Mesenchymal stem cell (in vitro differentiated cells and primary cell): ENCODE results near the gene SLCO2B1. TPM values are rescaled to one million over a fixed set of nuclear protein-coding genes. Genes with fewer than 3 reads are reported as not detected.
A peak's percentile ranks its signal among the peaks of the same experiment; 100 is the strongest.

Experiments used
- DNase-seq: peaks from one replicate; pipeline ENCODE4 v3.0.0-alpha.2; 2013
- H2AFZ ChIP-seq: one replicate; pipeline ENCODE4 v1.6.1; 2013; ENCODE audit warnings: low read depth, mild to moderate bottlenecking, control low read depth, inconsistent platforms, low read length, moderate library complexity
- H2AK5ac ChIP-seq: 2 replicates; pipeline ENCODE4 v1.6.1; 2013; ENCODE audit warnings: low read length, moderate library complexity, mild to moderate bottlenecking, inconsistent platforms; ENCODE audit not compliant: severe bottlenecking
- H2BK120ac ChIP-seq: one replicate; pipeline ENCODE4 v1.6.1; 2013; ENCODE audit warnings: low read depth, mild to moderate bottlenecking, inconsistent platforms, low read length, moderate library complexity
- H2BK12ac ChIP-seq, 2 experiments: one replicate each; pipeline ENCODE4 v1.6.1; 2013; ENCODE audit warnings: inconsistent platforms in 2 of 2, low read length in 2 of 2, mild to moderate bottlenecking in 2 of 2, moderate library complexity in 2 of 2, control low read depth in 1 of 2
- H2BK15ac ChIP-seq: one replicate; pipeline ENCODE4 v1.6.1; 2013; ENCODE audit warnings: mild to moderate bottlenecking, low read depth, inconsistent platforms; ENCODE audit not compliant: poor library complexity, severe bottlenecking
- H2BK5ac ChIP-seq: 2 replicates; pipeline ENCODE4 v1.6.1; 2013; ENCODE audit warnings: low read depth, mild to moderate bottlenecking, low read length, control low read depth, inconsistent platforms; ENCODE audit not compliant: poor library complexity, severe bottlenecking
- H3K14ac ChIP-seq, 2 experiments: one replicate each; pipeline ENCODE4 v1.6.1; 2013; ENCODE audit warnings: inconsistent platforms in 2 of 2, low read length in 2 of 2, control low read depth in 1 of 2, mild to moderate bottlenecking in 1 of 2, moderate library complexity in 1 of 2
- H3K18ac ChIP-seq, 2 experiments: one replicate each; pipeline ENCODE4 v1.6.1; 2013; ENCODE audit warnings: inconsistent platforms in 2 of 2, low read length in 2 of 2, control low read depth in 1 of 2, low read depth in 1 of 2, mild to moderate bottlenecking in 1 of 2
- H3K23ac ChIP-seq, 2 experiments: one replicate each; pipeline ENCODE4 v1.6.1; 2013; ENCODE audit warnings: inconsistent platforms in 2 of 2, low read length in 2 of 2, mild to moderate bottlenecking in 2 of 2, moderate library complexity in 2 of 2, control low read depth in 1 of 2
- H3K27ac ChIP-seq: 2 replicates; pipeline ENCODE4 v1.5.1; 2013; ENCODE audit warnings: mild to moderate bottlenecking, moderate library complexity, low read length, control low read depth, inconsistent platforms; ENCODE audit not compliant: poor library complexity, severe bottlenecking
- H3K27me3 ChIP-seq, 2 experiments: 2 replicates each; pipeline versions ENCODE4 v1.6.1 to v1.7.0; 2013; ENCODE audit warnings: low read length in 2 of 2, mild to moderate bottlenecking in 2 of 2, moderate library complexity in 2 of 2, control low read depth in 1 of 2, inconsistent platforms in 1 of 2; ENCODE audit not compliant: control insufficient read depth in 1 of 2, insufficient read depth in 1 of 2
- H3K36me3 ChIP-seq, 2 experiments: 2 replicates each; pipeline versions ENCODE4 v1.6.1 to v1.7.0; 2013; ENCODE audit warnings: low read length in 2 of 2, control low read depth in 1 of 2, inconsistent platforms in 1 of 2, low read depth in 1 of 2, mild to moderate bottlenecking in 1 of 2; ENCODE audit not compliant: insufficient read depth in 2 of 2, control insufficient read depth in 1 of 2
- H3K4ac ChIP-seq, 2 experiments: one replicate each; pipeline ENCODE4 v1.6.1; 2013; ENCODE audit warnings: inconsistent platforms in 2 of 2, low read length in 2 of 2, mild to moderate bottlenecking in 2 of 2, moderate library complexity in 2 of 2, control low read depth in 1 of 2, low read depth in 1 of 2
- H3K4me1 ChIP-seq: 2 replicates; pipeline ENCODE4 v1.6.1; 2013; ENCODE audit warnings: low read depth, low read length, control low read depth; ENCODE audit not compliant: control insufficient read depth, insufficient read depth
- H3K4me2 ChIP-seq: 2 replicates; pipeline ENCODE4 v1.6.1; 2013; ENCODE audit warnings: low read length, mild to moderate bottlenecking, inconsistent platforms; ENCODE audit not compliant: poor library complexity, severe bottlenecking
- H3K4me3 ChIP-seq, 2 experiments: 2 replicates each; pipeline versions ENCODE4 v1.5.1 to v1.7.0; 2013; ENCODE audit warnings: low read length in 2 of 2, mild to moderate bottlenecking in 2 of 2, control low read depth in 1 of 2, low read depth in 1 of 2; ENCODE audit not compliant: insufficient read depth in 1 of 2
- H3K79me1 ChIP-seq: replicated peaks from 2 replicates; pipeline ENCODE4 v1.6.1; 2013; ENCODE audit warnings: mild to moderate bottlenecking, control low read depth, low read length, inconsistent platforms; ENCODE audit not compliant: poor library complexity, severe bottlenecking
- H3K9ac ChIP-seq: 2 replicates; pipeline ENCODE4 v1.7.0; 2013; ENCODE audit warnings: mild to moderate bottlenecking, low read length, moderate library complexity
- H3K9me3 ChIP-seq: 2 replicates; pipeline ENCODE4 v1.7.0; 2013; ENCODE audit warnings: mild to moderate bottlenecking, low read length; ENCODE audit not compliant: control insufficient read depth
- H4K8ac ChIP-seq: one replicate; pipeline ENCODE4 v1.6.1; 2013; ENCODE audit warnings: inconsistent platforms, mild to moderate bottlenecking, low read length, moderate library complexity
- H4K91ac ChIP-seq: one replicate; pipeline ENCODE4 v1.6.1; 2013; ENCODE audit warnings: mild to moderate bottlenecking, low read length, inconsistent platforms
- WGBS: methylation state at CpG from one replicate; pipeline ENCODE4 v1.1.7; 2013; ENCODE audit warnings: mixed read lengths; 5-methylcytosine and 5-hydroxymethylcytosine counted together
- polyA plus RNA-seq, 2 experiments: library from polyadenylated mRNA; stranded (reverse); fragments of 200-250 nt; gene quantifications; one replicate each; pipeline ENCODE4 v1.2.3, GENCODE V29; 2013

Gene SLCO2B1, protein sequence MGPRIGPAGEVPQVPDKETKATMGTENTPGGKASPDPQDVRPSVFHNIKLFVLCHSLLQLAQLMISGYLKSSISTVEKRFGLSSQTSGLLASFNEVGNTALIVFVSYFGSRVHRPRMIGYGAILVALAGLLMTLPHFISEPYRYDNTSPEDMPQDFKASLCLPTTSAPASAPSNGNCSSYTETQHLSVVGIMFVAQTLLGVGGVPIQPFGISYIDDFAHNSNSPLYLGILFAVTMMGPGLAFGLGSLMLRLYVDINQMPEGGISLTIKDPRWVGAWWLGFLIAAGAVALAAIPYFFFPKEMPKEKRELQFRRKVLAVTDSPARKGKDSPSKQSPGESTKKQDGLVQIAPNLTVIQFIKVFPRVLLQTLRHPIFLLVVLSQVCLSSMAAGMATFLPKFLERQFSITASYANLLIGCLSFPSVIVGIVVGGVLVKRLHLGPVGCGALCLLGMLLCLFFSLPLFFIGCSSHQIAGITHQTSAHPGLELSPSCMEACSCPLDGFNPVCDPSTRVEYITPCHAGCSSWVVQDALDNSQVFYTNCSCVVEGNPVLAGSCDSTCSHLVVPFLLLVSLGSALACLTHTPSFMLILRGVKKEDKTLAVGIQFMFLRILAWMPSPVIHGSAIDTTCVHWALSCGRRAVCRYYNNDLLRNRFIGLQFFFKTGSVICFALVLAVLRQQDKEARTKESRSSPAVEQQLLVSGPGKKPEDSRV
- 0.18 TPM for polyA plus RNA-seq (2013, experiment 1 of 2)
- polyA plus RNA-seq (2013, experiment 2 of 2) = 0.16 TPM

DNA sequence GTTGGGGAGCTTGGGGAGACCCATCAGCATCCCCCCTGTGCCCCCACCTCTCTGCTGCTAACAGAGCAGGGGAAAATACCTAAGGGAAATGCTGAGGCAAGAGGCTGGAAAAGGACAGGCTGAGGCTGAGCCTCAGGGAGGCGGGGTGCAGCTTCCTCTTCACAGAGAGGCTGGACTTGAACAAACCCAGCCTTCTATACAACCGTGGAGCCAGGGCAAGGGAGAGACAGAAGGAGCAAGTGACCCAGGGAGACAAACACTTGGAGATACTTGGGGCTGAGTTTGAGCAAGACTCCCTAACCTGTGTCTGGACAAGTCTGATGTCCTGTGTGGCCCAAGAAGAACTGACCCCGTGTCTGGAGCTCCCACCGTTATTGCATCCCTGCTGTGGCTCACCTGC is at the start of gene SLCO2B1:
Gene SLCO2B1 (plus strand): TSS at position 229 of the 400 bp plus-strand sequence. CDS start 275 bp downstream, outside the sequence.
- peak within 1 kb of the TSS; percentile 54 for H2BK15ac ChIP-seq
- no peak within 1 kb of the TSS for H3K18ac ChIP-seq
- no peak within 1 kb of the TSS for H3K14ac ChIP-seq
- H2AK5ac ChIP-seq = no peak within 1 kb of the TSS
- H3K27me3 ChIP-seq = peaks cover 0 to 63% of the 10 kb centered on the region in 2 experiments
- H3K4ac ChIP-seq = no peak within 1 kb of the TSS
- H3K4me3 ChIP-seq = no peak within 1 kb of the TSS
- WGBS = 80% methylated on average over 4 of the region's 4 CpGs
- no peak within 1 kb of the TSS for H2BK120ac ChIP-seq
- no peaks in the 10 kb centered on the region for H3K9me3 ChIP-seq
- no peak within 1 kb of the TSS for H3K27ac ChIP-seq
- H3K4me2 ChIP-seq = no peak within 1 kb of the TSS
- peaks cover 7% of the 10 kb centered on the region for H3K4me1 ChIP-seq
- H2BK5ac ChIP-seq = no peak within 1 kb of the TSS
- no peak within 1 kb of the TSS for H3K23ac ChIP-seq
- no peak within 1 kb of the TSS for H2AFZ ChIP-seq
- H4K8ac ChIP-seq = no peak within 1 kb of the TSS
- H3K9ac ChIP-seq = no peak within 1 kb of the TSS
- peaks cover 0 to 7% of the 10 kb centered on the region in 2 experiments for H3K36me3 ChIP-seq
- peaks cover 4% of the 10 kb centered on the region for H3K79me1 ChIP-seq
- H4K91ac ChIP-seq = no peak within 1 kb of the TSS
- no peak for DNase-seq
- H2BK12ac ChIP-seq = no peak within 1 kb of the TSS

DNA sequence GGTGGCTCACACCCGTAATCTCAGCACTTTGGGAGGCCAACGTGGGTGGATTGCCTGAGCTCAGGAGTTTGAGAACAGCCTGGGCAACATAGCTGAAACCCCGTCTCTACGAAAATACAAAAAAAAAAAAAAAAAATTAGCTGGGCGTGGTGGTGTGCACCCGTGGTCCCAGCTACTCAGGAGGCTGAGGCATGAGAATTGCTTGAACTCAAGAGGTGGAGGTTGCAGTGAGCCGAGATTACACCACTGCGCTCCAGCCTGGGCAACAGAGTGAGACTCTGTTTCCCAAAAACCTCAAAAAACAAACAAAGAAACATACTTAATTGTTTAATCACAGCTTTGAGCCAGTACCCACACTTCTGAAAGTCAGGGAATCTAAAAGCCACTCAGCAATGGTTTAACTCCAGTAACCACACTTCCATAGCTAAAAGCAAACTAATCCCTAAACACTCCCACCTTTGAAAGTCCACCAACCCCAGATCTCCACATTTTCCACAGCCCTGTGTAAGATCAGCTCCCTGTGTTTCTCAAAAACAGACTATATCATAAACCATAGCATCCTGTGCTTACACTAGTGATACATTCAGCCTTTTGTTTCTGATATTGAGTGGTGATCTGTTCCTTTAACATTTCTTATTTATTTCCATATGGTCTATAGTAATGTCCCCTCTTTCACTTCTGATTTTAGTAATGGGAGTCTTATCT is 49.3 kb upstream of the SLCO2B1 start:
- peaks cover 0 to 9% of the 10 kb centered on the region in 2 experiments for H3K36me3 ChIP-seq
- H3K79me1 ChIP-seq = peaks cover 7% of the 10 kb centered on the region
- H3K14ac ChIP-seq = no peak overlapping the region
- no peak for DNase-seq
- no peak overlapping the region for H3K18ac ChIP-seq
- H4K91ac ChIP-seq = no peak overlapping the region
- H3K27me3 ChIP-seq = no peaks in the 10 kb centered on the region
- no peaks in the 10 kb centered on the region for H3K9me3 ChIP-seq
- WGBS = 88% methylated on average over 8 of the region's 8 CpGs
- no peak overlapping the region for H2BK5ac ChIP-seq
- no peak overlapping the region for H3K4me2 ChIP-seq
- no peak overlapping the region for H2AFZ ChIP-seq
- H2BK120ac ChIP-seq = no peak overlapping the region
- no peak overlapping the region for H3K23ac ChIP-seq
- no peak overlapping the region for H3K4me3 ChIP-seq
- no peak overlapping the region for H4K8ac ChIP-seq
- no peak overlapping the region for H2BK15ac ChIP-seq
- H3K4ac ChIP-seq = no peak overlapping the region
- no peak overlapping the region for H2AK5ac ChIP-seq
- H3K9ac ChIP-seq = no peak overlapping the region
- no peak overlapping the region for H2BK12ac ChIP-seq
- H3K4me1 ChIP-seq = peaks cover 14% of the 10 kb centered on the region
- no peak overlapping the region for H3K27ac ChIP-seq

DNA sequence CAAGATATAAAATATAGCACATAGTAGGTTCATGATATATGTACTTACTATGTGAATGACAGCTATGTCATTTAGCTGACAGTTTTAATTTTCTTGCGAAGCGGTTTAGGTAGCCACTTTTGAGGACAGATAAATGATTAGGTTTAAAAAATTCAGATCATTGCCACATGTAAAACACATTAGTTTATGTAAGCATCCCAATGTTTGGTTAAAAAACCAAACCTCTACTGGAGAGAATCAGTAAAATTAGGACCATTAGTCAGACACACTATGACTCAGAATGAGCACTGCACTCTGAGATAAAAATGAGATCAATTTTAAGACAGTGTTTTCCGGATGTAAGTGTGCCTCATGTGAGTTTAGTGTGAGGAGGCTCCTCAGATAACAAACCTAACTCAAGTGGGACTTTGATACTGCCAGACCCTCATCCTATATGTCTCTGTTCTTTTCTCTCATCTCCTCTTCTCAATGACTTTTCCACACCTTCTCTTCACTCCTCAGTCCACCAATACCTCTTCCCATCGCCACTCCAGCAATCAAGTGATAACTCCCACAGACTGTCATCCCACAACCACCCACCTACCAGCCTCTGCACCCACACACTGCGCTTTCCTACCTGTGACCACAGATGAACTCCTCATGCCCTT is 47.4 kb upstream of the SLCO2B1 start:
- peaks cover 14% of the 10 kb centered on the region for H3K4me1 ChIP-seq
- WGBS = 38% methylated on average over 5 of the region's 5 CpGs
- no peak overlapping the region for H3K4me2 ChIP-seq
- H4K91ac ChIP-seq = no peak overlapping the region
- no peak overlapping the region for H2AFZ ChIP-seq
- no peak overlapping the region for H2BK120ac ChIP-seq
- peaks cover 0 to 8% of the 10 kb centered on the region in 2 experiments for H3K36me3 ChIP-seq
- no peak overlapping the region for H2BK15ac ChIP-seq
- peak overlapping the region; percentile 3 for H2AK5ac ChIP-seq
- H3K27ac ChIP-seq = peak overlapping the region; percentile 3
- H3K23ac ChIP-seq = no peak overlapping the region
- peak; percentile 72 for DNase-seq
- no peak overlapping the region for H3K4ac ChIP-seq
- H2BK5ac ChIP-seq = no peak overlapping the region
- H3K14ac ChIP-seq = no peak overlapping the region
- no peaks in the 10 kb centered on the region for H3K9me3 ChIP-seq
- peak overlapping the region in 1 of 2 experiments; percentile 13 for H3K18ac ChIP-seq
- no peaks in the 10 kb centered on the region for H3K27me3 ChIP-seq
- H4K8ac ChIP-seq = no peak overlapping the region
- H3K79me1 ChIP-seq = peaks cover 10% of the 10 kb centered on the region
- H3K4me3 ChIP-seq = no peak overlapping the region
- no peak overlapping the region for H2BK12ac ChIP-seq
- H3K9ac ChIP-seq = peak overlapping the region; percentile 78
